Gastroesophageal sphincter (tissue), 3 donors: ENCODE measurements around the gene TP53INP2.

Source experiments
- POLR2A ChIP-seq, 2 donors: fragments of 450-650 bp; IDR thresholded peaks; one replicate each; pipeline ENCODE4 v1.6.1; 2017; ENCODE audit warnings: antibody characterized with exemption in 2 of 2, mild to moderate bottlenecking in 2 of 2, moderate library complexity in 1 of 2
- TF ChIP-seq, protein P1 (sequence below), 4 experiments: fragments of 200-600 bp in 2 of 4; fragments of 450-650 bp in 2 of 4; sonication (generic) in 1 of 4; IDR thresholded peaks; one replicate each; pipeline ENCODE4 v1.5.1; 2017 to 2019; ENCODE audit warnings: antibody characterized with exemption in 4 of 4, mild to moderate bottlenecking in 2 of 4, moderate library complexity in 2 of 4

GRCh38 chr20:34691838-34692237, 12.3 kb upstream of the TP53INP2 start:
- TF ChIP-seq, protein P1, sequence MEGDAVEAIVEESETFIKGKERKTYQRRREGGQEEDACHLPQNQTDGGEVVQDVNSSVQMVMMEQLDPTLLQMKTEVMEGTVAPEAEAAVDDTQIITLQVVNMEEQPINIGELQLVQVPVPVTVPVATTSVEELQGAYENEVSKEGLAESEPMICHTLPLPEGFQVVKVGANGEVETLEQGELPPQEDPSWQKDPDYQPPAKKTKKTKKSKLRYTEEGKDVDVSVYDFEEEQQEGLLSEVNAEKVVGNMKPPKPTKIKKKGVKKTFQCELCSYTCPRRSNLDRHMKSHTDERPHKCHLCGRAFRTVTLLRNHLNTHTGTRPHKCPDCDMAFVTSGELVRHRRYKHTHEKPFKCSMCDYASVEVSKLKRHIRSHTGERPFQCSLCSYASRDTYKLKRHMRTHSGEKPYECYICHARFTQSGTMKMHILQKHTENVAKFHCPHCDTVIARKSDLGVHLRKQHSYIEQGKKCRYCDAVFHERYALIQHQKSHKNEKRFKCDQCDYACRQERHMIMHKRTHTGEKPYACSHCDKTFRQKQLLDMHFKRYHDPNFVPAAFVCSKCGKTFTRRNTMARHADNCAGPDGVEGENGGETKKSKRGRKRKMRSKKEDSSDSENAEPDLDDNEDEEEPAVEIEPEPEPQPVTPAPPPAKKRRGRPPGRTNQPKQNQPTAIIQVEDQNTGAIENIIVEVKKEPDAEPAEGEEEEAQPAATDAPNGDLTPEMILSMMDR (IDR thresholded peaks at IDR 0.05): no peak
- TF ChIP-seq POLR2A (IDR thresholded peaks at IDR 0.05): no peak
